ENCODE data around the gene CDH4. TPM values are rescaled to one million over a fixed set of nuclear protein-coding genes. Genes with fewer than 3 reads are reported as not detected.

The CDH4 gene
- total and polyA plus RNA-seq, 2 of the 8 experiments (the other 6 are each of a cell fraction or from before 2014, with no cell fraction given) = 4.3 to 7.9 TPM

DNA sequence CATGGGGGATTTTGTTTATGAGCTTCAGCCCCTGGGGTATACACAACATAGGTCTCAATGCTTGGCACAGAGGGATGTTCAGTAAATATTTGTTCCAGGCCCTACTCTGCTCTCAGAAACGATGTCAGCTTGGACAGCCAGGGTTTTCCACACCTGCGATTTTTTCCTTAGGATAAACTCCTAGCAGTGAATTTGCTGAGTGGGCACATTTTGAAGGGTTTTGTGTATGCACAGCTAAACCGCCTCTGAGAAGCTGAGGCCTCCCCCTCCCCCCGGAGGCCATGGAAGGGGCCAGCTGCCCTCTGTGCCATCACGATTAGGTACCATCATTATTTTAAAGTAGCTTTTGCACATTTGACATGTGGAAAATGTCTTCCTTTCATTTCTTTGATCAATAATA, 614.1 kb downstream of the CDH4 start:
- DNase-seq (ENCODE audit: low read depth in 1 of 2, low spot score in 2 of 2) = no peak
- Histone ChIP-seq H2AK5ac (ENCODE audit: low read depth, low read length) (no peak overlapping the region), H3K4me2 (ENCODE audit: insufficient read depth in 1 of 2, low read depth in 2 of 2, low read length in 2 of 2) (no peak overlapping the region), H4K91ac (replicated peaks; ENCODE audit: insufficient read length, low read length) (no peak overlapping the region), H2BK120ac (replicated peaks; ENCODE audit: low read depth, low read length) (no peak overlapping the region), H2BK15ac (ENCODE audit: low read length) (no peak overlapping the region), H2AFZ (ENCODE audit: low read length) (no peak overlapping the region), H3K14ac (ENCODE audit: insufficient read length) (no peak overlapping the region), H2BK12ac (ENCODE audit: low read depth, low read length) (no peak overlapping the region), H3K36me3 (ENCODE audit: control insufficient read depth in 2 of 4, insufficient read depth in 4 of 4, low read length in 3 of 4) (no peaks in the 10 kb centered on the region), H4K5ac (ENCODE audit: insufficient read length, low read depth, low read length) (no peak overlapping the region), H3K79me1 (ENCODE audit: low read depth, low read length) (no peaks in the 10 kb centered on the region), H4K8ac (ENCODE audit: extremely low read depth, insufficient read depth, low read length) (no peak overlapping the region), H2BK20ac (ENCODE audit: low read length) (no peak overlapping the region), H2BK5ac (ENCODE audit: low read depth, low read length) (no peak overlapping the region), H3K9ac (replicated peaks in 1 of 4; ENCODE audit: extremely low read depth in 1 of 4, low read depth in 3 of 4, low read length in 3 of 4) (no peak overlapping the region), H3K4me1 (replicated peaks in 1 of 4; ENCODE audit: control insufficient read depth in 3 of 4, insufficient read depth in 4 of 4, low read length in 3 of 4) (no peaks in the 10 kb centered on the region), H4K20me1 (replicated peaks in 1 of 2; ENCODE audit: control insufficient read depth in 1 of 2, insufficient read depth in 2 of 2, low read length in 2 of 2) (peaks cover 0 to 4% of the 10 kb centered on the region in 2 experiments), H3K4ac (replicated peaks; ENCODE audit: insufficient read length, low read depth, low read length) (no peak overlapping the region), H3K9me3 (ENCODE audit: insufficient read depth in 2 of 2, low read depth in 1 of 2, low read length in 1 of 2) (peaks cover 5 to 8% of the 10 kb centered on the region in 2 experiments; a peak in 2 of 4 replicates), H3K27me3 (replicated peaks in 1 of 4; ENCODE audit: control insufficient read depth in 3 of 4, extremely low read depth in 1 of 4, insufficient read depth in 3 of 4, low read length in 3 of 4) (peaks cover 0 to 9% (median 0%) of the 10 kb centered on the region in 4 experiments; a peak in 4 of 7 replicates), H3K79me2 (ENCODE audit: control insufficient read depth in 1 of 2, insufficient read depth in 2 of 2, low read length in 2 of 2) (no peaks in the 10 kb centered on the region), H3K4me3 (ENCODE audit: extremely low read depth in 1 of 4, insufficient read depth in 2 of 4, low read depth in 3 of 4, low read length in 4 of 4) (no peak overlapping the region), H3K18ac (ENCODE audit: extremely low read depth, low read length) (no peak overlapping the region), H3K56ac (replicated peaks; ENCODE audit: insufficient read length, low read depth, low read length) (no peak overlapping the region), H3K23ac (ENCODE audit: insufficient read length) (no peak overlapping the region), H3K27ac (ENCODE audit: low read depth, low read length) (no peak overlapping the region), H3K23me2 (ENCODE audit: low read depth, low read length) (peaks cover 4% of the 10 kb centered on the region; the same call in 1 of the 2 replicates)
- WGBS, 2 experiments (ENCODE audit: extremely low coverage in 1 of 2, insufficient coverage in 1 of 2, insufficient read length in 1 of 2, insufficient replicate concordance in 2 of 2, low coverage in 1 of 2, low lambda C conversion rate in 2 of 2, missing lambda C conversion rate in 1 of 2) = 76% methylated on average over 5 of the region's 5 CpGs; no CpG with 5 or more reads in 1 of the 2 experiments
- CTCF ChIA-PET (ENCODE audit: partially characterized antibody) = interaction anchor here (1.3 to 3.1 kb wide), 6 partner anchors 7 to 30 kb away, joined by 3 to 12 read pairs (median 4); no protein-coding TSS in a partner anchor
- POLR2A ChIA-PET (ENCODE audit: partially characterized antibody) = no interaction called here
- TF ChIP-seq RBBP5 (IDR thresholded peaks at IDR 0.05; ENCODE audit: borderline replicate concordance, low read depth, low read length) (no peak), MAFK (IDR thresholded peaks at IDR 0.05; ENCODE audit: low read depth, low read length) (peak; percentile 89)
- no peak for FAIRE-seq

Measured in H1 (cell line).